ENCODE measurements around the gene ATP6V0A4.
"Not testable (repeated sequence)": the region's sequence is repeated elsewhere in the genome, so short reads cannot be mapped to it uniquely, and the experiment has no call there.

- TF ChIP-seq EZH2 (IDR thresholded peaks at IDR 0.05; ENCODE audit: insufficient read depth, poor library complexity, severe bottlenecking); EZH2phosphoT487 (IDR thresholded peaks at IDR 0.05; ENCODE audit: insufficient read depth, low read depth): not testable (repeated sequence)
These were observed 950 bp downstream of the ATP6V0A4 start for GRCh38 chr7:138797046-138797445.

All from GM23248 (cell line).